Spleen (tissue), 7 donors: ENCODE data around the gene ZFPL1.

Source experiments
- POLR2A ChIP-seq, 3 donors: fragments of 450-650 bp; IDR thresholded peaks; one replicate each; pipeline ENCODE4 v1.5.1; 2017; ENCODE audit warnings: antibody characterized with exemption in 3 of 3, mild to moderate bottlenecking in 1 of 3
- POLR2AphosphoS5 ChIP-seq, 3 donors: sonication (generic); formaldehyde crosslinking; IDR thresholded peaks; one replicate each; pipeline ENCODE4 v1.5.1; 2017; ENCODE audit warnings: antibody characterized with exemption in 3 of 3
- TF ChIP-seq, protein P1 (sequence below), 11 experiments: fragments of 200-600 bp in 7 of 11; fragments of 450-650 bp in 4 of 11; sonication (generic) in 4 of 11; IDR thresholded peaks in 8 of 11; conservative IDR thresholded peaks in 3 of 11; 1 replicate in 7 of 11; 2 replicates in 4 of 11; pipeline versions ENCODE4 v1.4.0 to v1.8.0; 2016 to 2021; ENCODE audit warnings: antibody characterized with exemption in 11 of 11, inconsistent platforms in 4 of 11, mild to moderate bottlenecking in 1 of 11
- donor health status: DM: no; HTN: no; CAD: no; lungs with moderate emphysema.
- donor health status: DM: no; HTN: no; CAD: no.
- donor health status: DM: no; HTN: no; CAD: no.

DNA sequence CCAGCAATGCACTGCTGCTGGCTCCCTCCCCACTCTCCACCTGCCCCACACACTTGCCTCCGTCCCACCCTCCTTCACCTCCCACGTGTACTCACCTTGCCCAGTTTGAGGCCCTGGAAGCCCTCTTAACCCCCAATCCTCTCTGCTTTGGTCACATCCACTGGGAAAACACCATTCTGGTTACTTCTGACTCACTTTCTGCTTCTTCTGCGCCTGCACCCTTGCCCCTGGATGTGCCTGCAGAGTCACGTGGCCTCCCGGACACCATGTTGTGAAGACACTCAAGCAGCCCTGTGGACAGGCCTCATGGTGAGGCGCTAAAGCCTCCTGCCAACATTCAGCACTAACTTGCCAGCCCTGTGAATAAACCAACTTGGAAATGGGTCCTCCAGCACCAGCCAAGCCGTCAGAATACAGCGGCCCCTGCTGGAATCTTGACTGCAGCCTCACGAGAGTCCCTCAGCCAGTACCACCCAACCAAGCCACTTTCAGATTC lies 23.1 kb upstream of the ZFPL1 start:
- TF ChIP-seq POLR2A (IDR thresholded peaks at IDR 0.05), result no peak
- no peak for TF ChIP-seq POLR2AphosphoS5 (IDR thresholded peaks at IDR 0.05)
- TF ChIP-seq, protein P1, sequence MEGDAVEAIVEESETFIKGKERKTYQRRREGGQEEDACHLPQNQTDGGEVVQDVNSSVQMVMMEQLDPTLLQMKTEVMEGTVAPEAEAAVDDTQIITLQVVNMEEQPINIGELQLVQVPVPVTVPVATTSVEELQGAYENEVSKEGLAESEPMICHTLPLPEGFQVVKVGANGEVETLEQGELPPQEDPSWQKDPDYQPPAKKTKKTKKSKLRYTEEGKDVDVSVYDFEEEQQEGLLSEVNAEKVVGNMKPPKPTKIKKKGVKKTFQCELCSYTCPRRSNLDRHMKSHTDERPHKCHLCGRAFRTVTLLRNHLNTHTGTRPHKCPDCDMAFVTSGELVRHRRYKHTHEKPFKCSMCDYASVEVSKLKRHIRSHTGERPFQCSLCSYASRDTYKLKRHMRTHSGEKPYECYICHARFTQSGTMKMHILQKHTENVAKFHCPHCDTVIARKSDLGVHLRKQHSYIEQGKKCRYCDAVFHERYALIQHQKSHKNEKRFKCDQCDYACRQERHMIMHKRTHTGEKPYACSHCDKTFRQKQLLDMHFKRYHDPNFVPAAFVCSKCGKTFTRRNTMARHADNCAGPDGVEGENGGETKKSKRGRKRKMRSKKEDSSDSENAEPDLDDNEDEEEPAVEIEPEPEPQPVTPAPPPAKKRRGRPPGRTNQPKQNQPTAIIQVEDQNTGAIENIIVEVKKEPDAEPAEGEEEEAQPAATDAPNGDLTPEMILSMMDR (IDR thresholded peaks at IDR 0.05 in 8 of 11, conservative IDR thresholded peaks at IDR 0.05 in 3 of 11), result no peak
